Measurements from ENCODE around the gene KNDC1. TPM values are rescaled to one million over a fixed set of nuclear protein-coding genes. Genes with fewer than 3 reads are reported as not detected.

KNDC1 gene
- total and polyA plus RNA-seq, 8 donors = 2.5 to 10.4 (median 4.0) TPM

DNA sequence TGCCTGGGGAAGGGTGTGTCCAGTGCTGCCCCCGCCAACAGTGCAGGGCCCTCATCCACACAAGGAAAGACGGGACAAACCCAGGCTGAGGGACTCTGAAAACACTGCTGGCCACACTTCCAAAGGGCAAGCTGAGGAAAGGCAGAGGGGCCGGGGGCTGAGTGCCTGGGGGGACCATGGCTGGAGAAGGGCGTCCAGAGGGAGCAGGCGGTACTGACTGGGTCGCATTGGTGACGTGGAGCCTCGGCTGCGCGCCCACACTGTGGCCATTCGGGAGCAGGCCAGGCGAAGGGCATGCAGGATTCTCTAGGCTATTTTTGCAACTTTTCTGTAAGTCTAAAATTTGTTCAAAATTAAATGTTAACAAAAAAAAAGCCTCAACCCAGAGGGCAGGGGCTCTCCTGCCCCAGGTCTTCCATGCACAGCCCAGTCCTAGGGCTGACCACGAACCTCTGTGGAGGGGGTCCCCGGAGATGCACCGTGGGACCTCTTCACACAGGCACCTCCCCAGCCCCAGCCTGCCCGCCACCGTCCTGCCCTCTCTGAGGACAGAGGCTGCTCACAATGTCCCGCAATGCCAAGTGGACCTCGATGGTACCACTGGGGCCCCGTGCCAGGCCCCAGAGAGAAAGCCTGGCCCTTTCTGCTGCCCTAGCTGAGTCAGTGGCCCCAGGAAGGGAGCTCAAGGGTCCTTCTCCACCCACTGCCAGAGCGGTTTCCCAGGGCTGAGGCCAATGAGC, 106.2 kb downstream of the KNDC1 start:
- intact Hi-C loops (cut with DNase I) = no loop called here
- H3K4me3 ChIP-seq = no peak overlapping the region
- ATAC-seq (no peak), DNase-seq (no peak)
- H3K9me3 ChIP-seq = no peaks in the 10 kb centered on the region
- peaks cover 0 to 61% of the 10 kb centered on the region in 2 donors for H3K36me3 ChIP-seq
- peaks cover 6 to 26% of the 10 kb centered on the region in 2 donors for H3K4me1 ChIP-seq
- H3K27me3 ChIP-seq = peaks cover 0 to 5% of the 10 kb centered on the region in 2 donors
- no peak overlapping the region for H3K27ac ChIP-seq
- TF ChIP-seq, protein P1, sequence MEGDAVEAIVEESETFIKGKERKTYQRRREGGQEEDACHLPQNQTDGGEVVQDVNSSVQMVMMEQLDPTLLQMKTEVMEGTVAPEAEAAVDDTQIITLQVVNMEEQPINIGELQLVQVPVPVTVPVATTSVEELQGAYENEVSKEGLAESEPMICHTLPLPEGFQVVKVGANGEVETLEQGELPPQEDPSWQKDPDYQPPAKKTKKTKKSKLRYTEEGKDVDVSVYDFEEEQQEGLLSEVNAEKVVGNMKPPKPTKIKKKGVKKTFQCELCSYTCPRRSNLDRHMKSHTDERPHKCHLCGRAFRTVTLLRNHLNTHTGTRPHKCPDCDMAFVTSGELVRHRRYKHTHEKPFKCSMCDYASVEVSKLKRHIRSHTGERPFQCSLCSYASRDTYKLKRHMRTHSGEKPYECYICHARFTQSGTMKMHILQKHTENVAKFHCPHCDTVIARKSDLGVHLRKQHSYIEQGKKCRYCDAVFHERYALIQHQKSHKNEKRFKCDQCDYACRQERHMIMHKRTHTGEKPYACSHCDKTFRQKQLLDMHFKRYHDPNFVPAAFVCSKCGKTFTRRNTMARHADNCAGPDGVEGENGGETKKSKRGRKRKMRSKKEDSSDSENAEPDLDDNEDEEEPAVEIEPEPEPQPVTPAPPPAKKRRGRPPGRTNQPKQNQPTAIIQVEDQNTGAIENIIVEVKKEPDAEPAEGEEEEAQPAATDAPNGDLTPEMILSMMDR (IDR thresholded peaks at IDR 0.05) = no peak

DNA sequence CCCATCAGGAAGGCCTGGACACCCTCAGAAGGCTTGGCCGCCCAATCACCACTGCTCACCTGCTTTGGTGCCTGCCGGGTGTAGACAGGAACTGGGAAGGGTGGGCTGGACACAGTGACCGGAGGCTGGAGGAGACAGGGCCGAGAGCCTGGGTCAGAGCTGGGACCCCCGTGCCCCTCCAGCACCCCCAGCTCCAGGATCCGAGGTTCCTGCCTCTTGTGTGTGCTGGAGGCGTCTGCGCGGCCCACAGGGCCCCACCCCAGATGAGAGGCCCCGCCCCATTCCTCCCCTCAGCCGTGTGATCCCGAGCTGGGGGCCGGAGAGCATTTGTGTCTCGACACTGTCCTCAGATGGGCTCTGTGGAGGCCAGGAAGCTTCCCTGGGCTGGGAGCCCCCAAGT, 107.3 kb downstream of the KNDC1 start:
- TF ChIP-seq, protein P1 (IDR thresholded peaks at IDR 0.05) = no peak
- H3K27me3 ChIP-seq = peaks cover 0 to 5% of the 10 kb centered on the region in 2 donors

DNA sequence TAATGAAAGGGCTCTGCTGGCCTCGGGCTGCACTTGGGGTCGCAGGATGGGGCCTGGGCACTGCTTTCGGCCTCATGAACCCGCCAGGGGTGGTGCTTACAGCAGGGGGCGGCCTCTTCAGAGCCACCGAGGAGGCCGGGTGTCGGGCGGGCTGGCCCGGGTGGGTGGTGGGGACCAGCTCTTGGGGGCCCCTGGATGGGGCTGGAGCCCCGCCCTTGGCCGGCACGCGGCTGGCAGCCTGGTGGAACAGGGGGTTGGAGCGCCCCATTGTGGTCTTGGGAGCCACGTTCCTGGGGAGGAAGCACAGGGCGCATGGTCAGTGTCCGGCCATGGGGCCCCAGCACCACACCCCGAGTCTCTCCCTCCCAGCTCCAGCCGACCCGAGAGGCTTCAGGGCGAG, 107.8 kb downstream of the KNDC1 start:
- intact Hi-C loops (cut with DNase I) = no loop called here
- TF ChIP-seq, protein P1 (IDR thresholded peaks at IDR 0.05) = no peak
- Histone ChIP-seq H3K27me3 (peaks cover 0 to 5% of the 10 kb centered on the region in 2 donors), H3K4me3 (no peak overlapping the region), H3K4me1 (peaks cover 0 to 17% of the 10 kb centered on the region in 2 donors), H3K9me3 (no peaks in the 10 kb centered on the region), H3K27ac (no peak overlapping the region), H3K36me3 (peaks cover 0 to 73% of the 10 kb centered on the region in 2 donors)
- ATAC-seq (no peak), DNase-seq (no peak)

More for the DNA sequence above, 107.3 kb downstream of the KNDC1 start:
- DNase-seq (no peak), ATAC-seq (no peak)
- intact Hi-C loops (cut with DNase I) = no loop called here
- Histone ChIP-seq H3K4me3 (no peak overlapping the region), H3K27ac (no peak overlapping the region), H3K9me3 (no peaks in the 10 kb centered on the region), H3K36me3 (peaks cover 0 to 71% of the 10 kb centered on the region in 2 donors), H3K4me1 (peaks cover 3 to 22% of the 10 kb centered on the region in 2 donors)

DNA sequence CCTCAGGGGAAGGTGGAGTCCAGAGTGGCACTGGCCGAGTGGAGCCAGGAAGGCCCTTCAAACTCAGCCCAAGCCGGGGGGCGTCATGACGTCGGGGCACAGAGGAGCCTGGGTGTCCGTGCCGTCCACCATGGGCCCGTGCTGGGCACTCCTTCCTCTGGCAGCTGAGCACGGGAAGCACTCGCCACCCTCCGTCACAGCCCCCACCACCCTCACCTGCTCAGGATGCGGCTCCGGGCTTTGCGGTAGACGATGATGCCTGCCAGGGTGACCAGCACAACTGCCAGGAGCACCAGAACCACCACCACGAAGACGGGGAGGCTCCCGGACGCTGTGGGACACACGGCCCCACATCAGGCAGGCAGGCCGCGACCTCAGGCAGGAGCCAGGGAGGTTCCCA, 108.5 kb downstream of the KNDC1 start:
- Histone ChIP-seq H3K4me3 (no peak overlapping the region), H3K4me1 (peaks cover 0 to 14% of the 10 kb centered on the region in 2 donors), H3K9me3 (no peaks in the 10 kb centered on the region), H3K27me3 (peaks cover 0 to 12% of the 10 kb centered on the region in 2 donors), H3K36me3 (peaks cover 0 to 76% of the 10 kb centered on the region in 2 donors), H3K27ac (no peak overlapping the region)
- intact Hi-C loops (cut with DNase I) = no loop called here
- TF ChIP-seq, protein P1 (IDR thresholded peaks at IDR 0.05) = no peak
- no peak for DNase-seq
- ATAC-seq = no peak

DNA sequence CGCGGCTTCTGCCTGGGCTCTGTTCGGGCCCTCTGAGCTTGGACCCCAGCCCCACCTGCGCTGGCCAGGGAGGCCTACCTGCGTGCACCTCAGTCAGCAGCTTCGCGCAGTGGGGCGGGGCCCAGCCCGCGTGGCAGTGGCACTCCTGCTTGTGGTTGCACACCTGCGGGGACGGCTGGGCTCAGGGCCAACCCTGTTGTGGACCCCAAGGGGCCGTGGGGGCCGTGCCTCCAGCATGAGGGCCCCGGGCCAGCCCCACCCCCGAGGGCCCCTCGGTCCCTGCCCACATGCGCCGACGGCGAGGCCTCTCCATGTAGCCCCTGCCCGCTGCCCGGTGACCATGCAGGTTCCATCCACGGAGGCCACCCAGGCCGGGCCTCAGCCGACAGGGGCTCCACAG, 109.3 kb downstream of the KNDC1 start:
- Histone ChIP-seq H3K27ac (no peak overlapping the region), H3K4me1 (peaks cover 0 to 6% of the 10 kb centered on the region in 2 donors), H3K9me3 (no peaks in the 10 kb centered on the region), H3K4me3 (no peak overlapping the region), H3K27me3 (peaks cover 0 to 18% of the 10 kb centered on the region in 2 donors), H3K36me3 (peaks cover 0 to 81% of the 10 kb centered on the region in 2 donors)
- TF ChIP-seq, protein P1 (IDR thresholded peaks at IDR 0.05) = no peak
- intact Hi-C loops (cut with DNase I) = no loop called here
- DNase-seq (no peak), ATAC-seq (no peak)

Data from left lung (tissue), 10 donors.